Endothelial cell of umbilical vein (primary cell): ENCODE data around the gene MTCL1. TPM values are rescaled to one million over a fixed set of nuclear protein-coding genes. Genes with fewer than 3 reads are reported as not detected.

Source experiments
- BruUV-seq: library from RNA; stranded (reverse); fragments of 400-500 nt; replicated peaks from 2 replicates; lab custom pipeline; 2021; lab: Mats Ljungman, UMichigan
- CTCF ChIA-PET: fragments of 300-600, 350-600 bp; sonication (Branson Sonifier 250); formaldehyde crosslinking; loops from one replicate; lab custom pipeline; 2021; ENCODE audit warnings: antibody characterized with exemption, inconsistent platforms; lab: Charles Lee
- POLR2A ChIA-PET: fragments of 300-600, 350-600 bp; sonication (Branson Sonifier 250); formaldehyde crosslinking; loops from one replicate; lab custom pipeline; 2021; ENCODE audit warnings: antibody characterized with exemption, inconsistent platforms; lab: Charles Lee
- DNase-seq: peaks from one replicate; pipeline ENCODE4 v3.0.0-alpha.2; 2011; ENCODE audit warnings: low read depth, low spot score
- FAIRE-seq: peaks from 2 replicates; lab custom pipeline; 2011; peaks lifted over from hg19 to GRCh38; lab: Jason Lieb, UNC
- H2AFZ ChIP-seq: 2 replicates; pipeline ENCODE4 v1.6.0; 2012; ENCODE audit warnings: low read depth, low read length, control low read depth, inconsistent platforms
- H3K27ac ChIP-seq: 2 replicates; pipeline ENCODE4 v1.5.1; 2011; ENCODE audit warnings: low read depth, mild to moderate bottlenecking, control low read depth, low read length, moderate library complexity; ENCODE audit not compliant: insufficient read depth
- H3K27me3 ChIP-seq, 2 experiments: 2 replicates each; pipeline versions ENCODE4 v1.6.0 to v1.6.1; 2011; ENCODE audit warnings: low read length in 2 of 2, mixed read lengths in 1 of 2; ENCODE audit not compliant: control insufficient read depth in 2 of 2, insufficient read depth in 2 of 2
- H3K36me3 ChIP-seq, 2 experiments: 2 replicates in 1 of 2; 3 replicates in 1 of 2; pipeline ENCODE4 v1.5.1; 2011; ENCODE audit warnings: low read length in 2 of 2, mild to moderate bottlenecking in 1 of 2, moderate library complexity in 1 of 2; ENCODE audit not compliant: control insufficient read depth in 2 of 2, insufficient read depth in 2 of 2; ENCODE audit errors: extremely low read depth in 1 of 2
- H3K4me1 ChIP-seq: 3 replicates; pipeline ENCODE4 v1.5.1; 2011; ENCODE audit warnings: mild to moderate bottlenecking, low read length; ENCODE audit not compliant: control insufficient read depth, insufficient read depth; ENCODE audit errors: extremely low read depth
- H3K4me2 ChIP-seq: 2 replicates; pipeline ENCODE4 v1.6.1; 2011; ENCODE audit warnings: low read length, control low read depth, mixed read lengths; ENCODE audit not compliant: insufficient read depth
- H3K4me3 ChIP-seq, 3 experiments: fragments of 200-600 bp in 1 of 3; sonication (generic), shearing (Covaris generic) in 1 of 3; replicated peaks in 1 of 3; 2 replicates each; pipeline ENCODE4 v1.5.1; 2011 to 2016; ENCODE audit warnings: control low read depth in 3 of 3, low read length in 3 of 3, mild to moderate bottlenecking in 2 of 3, inconsistent platforms in 1 of 3, low read depth in 1 of 3, moderate library complexity in 1 of 3; ENCODE audit not compliant: insufficient read depth in 1 of 3
- H3K79me2 ChIP-seq: 2 replicates; pipeline ENCODE4 v1.6.0; 2012; ENCODE audit warnings: low read length, inconsistent platforms; ENCODE audit not compliant: control insufficient read depth, insufficient read depth
- H3K9ac ChIP-seq: replicated peaks from 2 replicates; pipeline ENCODE3; 2011; ENCODE audit warnings: low read length, control low read depth; ENCODE audit not compliant: insufficient read depth; ENCODE audit errors: extremely low read depth
- H3K9me1 ChIP-seq: replicated peaks from 3 replicates; pipeline ENCODE4 v1.6.0; 2011; ENCODE audit warnings: mild to moderate bottlenecking, low read length; ENCODE audit not compliant: control insufficient read depth, insufficient read depth; ENCODE audit errors: extremely low read depth
- H3K9me3 ChIP-seq: replicated peaks from 2 replicates; pipeline ENCODE4 v1.5.1; 2012; ENCODE audit warnings: low read length, inconsistent platforms; ENCODE audit not compliant: control insufficient read depth, insufficient read depth
- H4K20me1 ChIP-seq: replicated peaks from 2 replicates; pipeline ENCODE3; 2011; ENCODE audit warnings: mild to moderate bottlenecking, low read length; ENCODE audit not compliant: control insufficient read depth, insufficient read depth; ENCODE audit errors: extremely low read depth
- EZH2 ChIP-seq: IDR thresholded peaks from 2 replicates; pipeline ENCODE4 v1.6.1; 2012; ENCODE audit warnings: borderline replicate concordance, low read depth, mild to moderate bottlenecking, moderate library complexity, low read length, inconsistent platforms; ENCODE audit not compliant: severe bottlenecking
- GATA2 ChIP-seq: IDR thresholded peaks from 2 replicates; pipeline ENCODE4 v1.7.0; 2011; ENCODE audit warnings: low read depth, mild to moderate bottlenecking, moderate library complexity, mixed read lengths, low read length; ENCODE audit not compliant: insufficient read length, insufficient read depth
- JUN ChIP-seq: IDR thresholded peaks from 2 replicates; pipeline ENCODE4 v1.6.1; 2011; ENCODE audit warnings: borderline replicate concordance, low read depth; ENCODE audit not compliant: insufficient read length, insufficient read depth
- MYC ChIP-seq: IDR thresholded peaks from one replicate; pipeline ENCODE4 v1.6.1; 2011; ENCODE audit warnings: mild to moderate bottlenecking, low read depth, low read length
- POLR2AphosphoS5 ChIP-seq: IDR thresholded peaks from 2 replicates; pipeline ENCODE4 v1.6.1; 2012; ENCODE audit warnings: low read depth, mild to moderate bottlenecking, control low read depth, low read length, moderate library complexity; ENCODE audit not compliant: insufficient read depth
- dilution Hi-C: fragments of 300-500 bp; cut with MboI; formaldehyde crosslinking; loops from one replicate; pipeline ENCODE4 v1.15.0; 2019; ENCODE audit warnings: low sequenced_read_pairs; ENCODE audit not compliant: extremely low pct_ligation_motif_present
- intact Hi-C: fragments of 100-400 bp; cut with micrococcal nuclease; formaldehyde crosslinking; loops from one replicate; pipeline ENCODE4 v1.10.0; 2022
- polyA plus RNA-seq, 4 experiments: library from polyadenylated mRNA; depleted of rRNA in 3 of 4; stranded (reverse) in 3 of 4; unstranded in 1 of 4; fragments of >200 nt; gene quantifications; 2 replicates each; pipeline versions ENCODE4 v1.2.1 to v1.2.3, GENCODE V29; 2011 to 2012; ENCODE audit warnings: missing spikeins in 1 of 4
- total RNA-seq: library from RNA; stranded (reverse); gene quantifications from 2 replicates; pipeline ENCODE4 v1.2.3, GENCODE V29; 2021
- TF ChIP-seq, protein P1 (sequence below), 2 donors: IDR thresholded peaks; 1 replicate in 1 of 2; 2 replicates in 1 of 2; pipeline ENCODE4 v1.5.1; 2011; ENCODE audit warnings: low read length in 2 of 2, mild to moderate bottlenecking in 2 of 2, moderate library complexity in 2 of 2, control low read depth in 1 of 2, inconsistent platforms in 1 of 2, low read depth in 1 of 2; ENCODE audit not compliant: insufficient read depth in 1 of 2; ENCODE audit errors: extremely low read depth in 1 of 2
- TF ChIP-seq, protein P2 (sequence below): IDR thresholded peaks from 2 replicates; pipeline ENCODE4 v1.6.1; 2011; ENCODE audit not compliant: insufficient read depth, insufficient read length

Gene MTCL1
- total and polyA plus RNA-seq, 2 donors (not counting 3 experiments of a cell fraction or from before 2014, with no cell fraction given), result 11.9 to 75.7 TPM

DNA sequence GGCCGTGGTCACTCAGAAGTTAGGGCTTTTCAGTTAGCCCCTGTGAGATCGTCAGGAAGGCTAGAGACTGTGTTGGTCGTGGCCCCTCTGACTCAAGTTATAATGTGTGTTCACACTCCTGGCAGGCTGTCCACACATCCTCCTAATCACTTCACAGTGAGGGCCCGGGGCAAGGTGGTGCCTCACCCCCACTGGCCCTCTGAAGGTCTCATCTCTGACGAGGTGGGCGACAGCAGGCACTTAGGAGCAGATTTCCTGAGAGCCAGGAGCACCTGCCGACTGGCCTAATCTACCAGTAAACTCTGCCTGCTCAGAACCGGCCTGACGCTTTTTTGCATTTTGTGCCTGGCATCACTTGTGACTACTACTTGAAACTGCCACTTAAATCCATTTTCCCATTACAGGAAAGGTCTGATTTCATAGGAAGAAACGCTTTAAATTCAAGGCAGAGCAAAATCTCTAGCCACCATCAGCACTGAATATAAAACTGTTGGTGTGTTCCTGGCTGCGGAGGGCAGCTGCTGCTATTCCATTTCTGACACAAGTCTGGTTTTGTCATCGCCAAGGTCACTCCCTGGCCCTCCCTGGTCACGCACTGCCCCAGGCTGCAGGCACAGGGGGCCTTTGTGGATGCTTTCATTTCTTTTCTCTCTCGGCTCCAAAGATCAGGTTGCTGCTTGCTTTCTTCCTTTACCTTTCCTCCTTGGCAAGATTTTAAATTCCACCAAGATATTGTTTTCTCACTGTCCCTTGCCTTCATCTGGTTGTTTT, 48.1 kb upstream of the MTCL1 start:
- H3K4me2 ChIP-seq, result no peak overlapping the region
- H3K4me3 ChIP-seq, result no peak overlapping the region
- no peaks in the 10 kb centered on the region for H3K9me1 ChIP-seq
- H3K4me1 ChIP-seq, result peaks cover 15% of the 10 kb centered on the region
- no peak for FAIRE-seq
- H4K20me1 ChIP-seq, result no peaks in the 10 kb centered on the region
- dilution Hi-C loops (no loop called here), intact Hi-C loops (loop anchor here (10.0 kb wide), 2 partner anchors 238 to 398 kb away; no protein-coding TSS in a partner anchor)
- no peaks in the 10 kb centered on the region for H3K9me3 ChIP-seq
- no peak overlapping the region for H2AFZ ChIP-seq
- H3K36me3 ChIP-seq, result no peaks in the 10 kb centered on the region
- H3K9ac ChIP-seq, result no peak overlapping the region
- no peak for TF ChIP-seq EZH2
- TF ChIP-seq, protein P1, sequence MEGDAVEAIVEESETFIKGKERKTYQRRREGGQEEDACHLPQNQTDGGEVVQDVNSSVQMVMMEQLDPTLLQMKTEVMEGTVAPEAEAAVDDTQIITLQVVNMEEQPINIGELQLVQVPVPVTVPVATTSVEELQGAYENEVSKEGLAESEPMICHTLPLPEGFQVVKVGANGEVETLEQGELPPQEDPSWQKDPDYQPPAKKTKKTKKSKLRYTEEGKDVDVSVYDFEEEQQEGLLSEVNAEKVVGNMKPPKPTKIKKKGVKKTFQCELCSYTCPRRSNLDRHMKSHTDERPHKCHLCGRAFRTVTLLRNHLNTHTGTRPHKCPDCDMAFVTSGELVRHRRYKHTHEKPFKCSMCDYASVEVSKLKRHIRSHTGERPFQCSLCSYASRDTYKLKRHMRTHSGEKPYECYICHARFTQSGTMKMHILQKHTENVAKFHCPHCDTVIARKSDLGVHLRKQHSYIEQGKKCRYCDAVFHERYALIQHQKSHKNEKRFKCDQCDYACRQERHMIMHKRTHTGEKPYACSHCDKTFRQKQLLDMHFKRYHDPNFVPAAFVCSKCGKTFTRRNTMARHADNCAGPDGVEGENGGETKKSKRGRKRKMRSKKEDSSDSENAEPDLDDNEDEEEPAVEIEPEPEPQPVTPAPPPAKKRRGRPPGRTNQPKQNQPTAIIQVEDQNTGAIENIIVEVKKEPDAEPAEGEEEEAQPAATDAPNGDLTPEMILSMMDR (IDR thresholded peaks at IDR 0.05; ENCODE audit: extremely low read depth in 1 of 2, insufficient read depth in 1 of 2, low read depth in 1 of 2, low read length in 2 of 2), result no peak
- no peak for TF ChIP-seq JUN
- TF ChIP-seq, protein P2, sequence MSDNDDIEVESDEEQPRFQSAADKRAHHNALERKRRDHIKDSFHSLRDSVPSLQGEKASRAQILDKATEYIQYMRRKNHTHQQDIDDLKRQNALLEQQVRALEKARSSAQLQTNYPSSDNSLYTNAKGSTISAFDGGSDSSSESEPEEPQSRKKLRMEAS, result no peak
- no peak for TF ChIP-seq POLR2AphosphoS5
- TF ChIP-seq GATA2, result no peak
- no peak for TF ChIP-seq MYC
- no peak for DNase-seq
- H3K27ac ChIP-seq, result no peak overlapping the region
- ChIA-PET CTCF (interaction anchor here (0.9 to 7.1 kb wide), 6 partner anchors 9 to 331 kb away, joined by 3 to 146 read pairs (median 3); no protein-coding TSS in a partner anchor), POLR2A (no interaction called here)
- H3K79me2 ChIP-seq, result no peaks in the 10 kb centered on the region
- BruUV-seq, result no TSS peak
- H3K27me3 ChIP-seq, result peaks cover 2 to 6% of the 10 kb centered on the region in 2 experiments
